Heart left ventricle (tissue), 13 donors: Measurements from ENCODE around the gene UBE2V1.
"Not testable (repeated sequence)": the region's sequence is repeated elsewhere in the genome, so short reads cannot be mapped to it uniquely, and the experiment has no call there.

Source experiments
- CTCF ChIP-seq, 12 donors: fragments of 200-600 bp; sonication (generic) in 4 of 12; IDR thresholded peaks; one replicate each; pipeline versions ENCODE4 v1.5.0 to v1.8.0; 2018 to 2022; ENCODE audit warnings: antibody characterized with exemption in 12 of 12, mild to moderate bottlenecking in 5 of 12
- POLR2A ChIP-seq, 2 donors: fragments of 450-650 bp; IDR thresholded peaks; one replicate each; pipeline ENCODE4 v1.6.1; 2017; ENCODE audit warnings: antibody characterized with exemption in 2 of 2, mild to moderate bottlenecking in 2 of 2, moderate library complexity in 2 of 2
- donor health status: ischemic (EF 13 %, LVEDD 7.1; RV severe dilation, severe dysfunction).
- donor health status: DM: no; HTN: yes; CAD: no.
- donor health status: DM: no; HTN: no; CAD: no.
- donor health status: ischemic (EF 25% LVEDD 6.9; RV normal size, moderate dysfunction).
- donor health status: ischemic (EF 25% LVEDD 5.7; RV mildly dilated, moderate dysfunction).
- donor health status: ischemic (EF 35%, LVEDD 5.7; RV mildly dilated, moderate dysfunction).
- donor health status: nonischemic (EF 11% LVEDD 7.7; RV severe dilation, severe dysfunction).
- donor health status: DM: yes; HTN: yes; CAD: no.
- donor health status: PGD.
- donor health status: ischemic (EF 29% LVEDD 5.4; RV normal size, mild dysfunction).
- donor health status: nonischemic (EF 23%, LVEDD 6.1; RV moderate dilation, normal function).

GRCh38 chr20:50103464-50104107 is 9.4 kb downstream of the UBE2V1 start:
- TF ChIP-seq CTCF, POLR2A (IDR thresholded peaks at IDR 0.05): not testable (repeated sequence)
